Hematopoietic multipotent progenitor cell treated with erythropoietin and hydrocortisone succinate and interleukin-3 and kit ligand, for 17 days (in vitro differentiated cells): ENCODE data around the gene ENTPD5.

ENCODE experiments used
- DNase-seq: peaks from one replicate; pipeline ENCODE4 v3.0.0-alpha.2; 2015; ENCODE audit warnings: low spot score

Gene ENTPD5, protein sequence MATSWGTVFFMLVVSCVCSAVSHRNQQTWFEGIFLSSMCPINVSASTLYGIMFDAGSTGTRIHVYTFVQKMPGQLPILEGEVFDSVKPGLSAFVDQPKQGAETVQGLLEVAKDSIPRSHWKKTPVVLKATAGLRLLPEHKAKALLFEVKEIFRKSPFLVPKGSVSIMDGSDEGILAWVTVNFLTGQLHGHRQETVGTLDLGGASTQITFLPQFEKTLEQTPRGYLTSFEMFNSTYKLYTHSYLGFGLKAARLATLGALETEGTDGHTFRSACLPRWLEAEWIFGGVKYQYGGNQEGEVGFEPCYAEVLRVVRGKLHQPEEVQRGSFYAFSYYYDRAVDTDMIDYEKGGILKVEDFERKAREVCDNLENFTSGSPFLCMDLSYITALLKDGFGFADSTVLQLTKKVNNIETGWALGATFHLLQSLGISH

DNA sequence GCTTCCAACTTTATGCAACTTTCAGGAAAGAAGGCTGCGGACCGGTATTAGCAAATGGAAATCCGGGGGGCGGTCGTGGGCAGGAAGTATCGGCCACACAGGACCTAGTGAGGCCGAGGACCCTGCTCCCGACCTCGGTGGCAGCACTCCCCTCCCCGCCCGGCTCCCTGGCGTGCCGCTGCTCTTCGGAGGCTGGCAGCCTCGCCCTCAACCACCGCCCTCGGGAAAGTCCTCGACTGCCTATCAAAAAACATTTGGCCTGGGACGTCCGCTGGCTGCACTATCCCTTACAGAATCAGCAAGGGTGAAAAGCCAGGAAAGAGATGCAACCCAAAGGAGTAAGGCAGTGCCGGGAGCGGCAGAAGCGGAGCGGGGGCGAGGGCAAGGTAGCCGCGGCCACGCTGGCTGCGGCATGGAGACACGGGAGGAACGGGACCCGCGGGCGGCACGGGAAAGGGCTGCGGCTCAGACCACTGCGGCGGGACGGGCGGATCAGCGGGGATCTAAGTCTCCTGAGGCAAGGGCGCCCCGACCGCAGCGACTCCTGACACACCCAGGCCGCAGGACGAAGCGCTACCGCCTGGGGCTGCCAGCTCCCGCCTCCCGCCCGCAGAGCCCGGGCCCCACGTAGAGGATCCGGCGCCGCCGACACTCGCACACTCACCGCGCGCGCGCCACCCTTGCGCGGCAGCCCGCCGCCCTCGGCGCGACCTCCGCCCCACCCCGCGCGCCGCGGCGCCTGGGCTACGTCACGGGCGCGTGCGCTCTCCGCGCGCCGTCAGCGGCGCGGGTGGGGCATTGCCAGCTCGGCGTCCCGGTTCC, at the start of gene ENTPD5, which contains the start of gene BBOF1:
ENTPD5 (minus strand) TSS at position 703 of the 822 bp plus-strand sequence. CDS start 31,186 bp downstream, outside the sequence.
BBOF1 (plus strand) TSS at position 764 of the 822 bp plus-strand sequence. CDS start 130 bp downstream, outside the sequence.
- peak; percentile 92 for DNase-seq

DNA sequence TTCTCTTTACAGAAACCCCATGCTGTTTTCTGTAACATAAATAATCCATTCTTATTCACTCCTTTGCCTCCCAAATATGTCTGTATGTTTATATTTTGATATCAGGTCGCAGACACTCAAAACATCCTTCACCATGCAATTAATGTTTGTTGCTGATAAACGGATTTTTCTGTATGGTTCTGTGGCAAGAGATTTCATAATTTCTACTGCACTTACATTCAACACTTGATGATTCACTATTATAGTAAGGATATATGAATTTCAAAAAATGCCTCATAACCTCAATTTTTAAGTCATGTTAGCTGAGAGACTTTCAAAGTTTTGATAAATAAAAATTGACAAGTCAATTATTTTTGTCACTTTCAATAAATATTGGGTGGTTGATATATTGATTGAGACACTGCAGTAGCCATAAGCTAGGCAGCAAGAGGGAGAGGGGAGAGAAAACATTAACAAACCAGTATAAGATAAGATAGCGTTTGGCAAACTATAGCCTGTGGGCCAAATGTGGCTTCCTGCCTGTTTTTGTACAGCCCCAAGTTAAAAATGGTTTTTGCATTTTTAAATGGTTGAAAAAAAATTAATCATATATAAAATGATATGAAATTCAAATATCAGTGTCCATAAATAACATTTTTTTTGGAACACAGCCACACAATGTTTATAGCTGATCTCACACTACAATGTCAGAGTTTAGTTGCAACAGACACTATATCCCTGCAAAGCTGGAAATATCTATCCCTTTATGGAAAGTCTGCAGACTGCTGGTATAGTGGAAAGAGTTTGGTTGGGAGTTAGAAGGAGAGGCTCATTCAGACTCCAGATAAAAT, 46.9 kb upstream of the ENTPD5 start:
- DNase-seq, result peak; percentile 10

DNA sequence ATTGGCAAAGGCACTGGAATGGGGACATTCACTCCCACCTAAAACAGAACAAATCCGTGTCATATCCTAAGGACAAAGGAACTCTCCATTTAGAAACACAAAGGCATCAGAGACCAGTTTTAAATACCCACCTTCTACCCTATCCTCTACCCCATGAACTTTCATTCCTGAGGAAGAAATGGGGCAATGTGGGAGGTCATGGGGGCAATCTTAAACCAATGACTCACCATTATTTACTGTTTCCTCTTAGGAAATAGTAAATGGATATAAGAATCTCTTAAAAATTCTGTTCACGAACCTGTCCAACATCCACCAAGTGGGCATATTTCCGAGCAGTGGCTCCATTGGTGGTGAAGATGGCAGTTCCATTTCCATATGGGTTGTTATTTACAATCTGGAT, 45.8 kb upstream of the ENTPD5 start:
- no peak for DNase-seq

DNA sequence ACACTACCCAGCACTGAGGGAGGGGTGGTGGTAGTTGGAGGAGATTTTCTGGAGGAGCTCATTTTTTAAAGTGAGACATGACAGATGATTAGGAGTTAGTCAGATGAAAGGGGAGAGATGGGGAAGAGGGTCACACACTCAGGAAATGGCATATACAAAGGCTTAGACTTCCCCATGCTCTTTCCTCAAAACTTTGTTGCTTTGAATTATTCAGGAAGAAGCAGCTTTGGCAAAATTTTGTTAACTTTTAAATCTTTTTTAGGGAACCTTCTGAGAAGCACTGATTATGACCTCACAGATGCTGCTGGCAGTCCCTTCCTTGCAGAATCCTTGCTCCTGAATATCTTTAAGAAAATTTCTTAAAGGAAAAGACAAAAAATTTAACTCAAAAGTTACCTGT, 45.3 kb upstream of the ENTPD5 start:
- no peak for DNase-seq

DNA sequence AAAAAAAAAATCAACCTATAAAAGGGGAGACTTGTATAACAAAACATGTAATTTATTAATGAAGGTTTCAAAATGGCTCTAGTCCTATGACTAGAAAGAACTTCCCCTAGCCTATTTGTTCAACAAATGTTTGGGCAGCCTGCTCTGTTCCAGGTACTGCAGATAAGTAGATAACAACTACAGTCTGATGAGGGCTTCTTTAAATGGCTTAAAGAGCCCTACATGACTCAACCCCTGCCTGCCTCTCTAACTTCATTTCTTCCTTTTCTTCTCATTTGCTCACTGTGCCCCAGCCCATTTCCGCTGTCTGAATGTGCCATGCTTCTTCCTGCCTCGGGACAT, 43.7 kb upstream of the ENTPD5 start:
- no peak for DNase-seq

DNA sequence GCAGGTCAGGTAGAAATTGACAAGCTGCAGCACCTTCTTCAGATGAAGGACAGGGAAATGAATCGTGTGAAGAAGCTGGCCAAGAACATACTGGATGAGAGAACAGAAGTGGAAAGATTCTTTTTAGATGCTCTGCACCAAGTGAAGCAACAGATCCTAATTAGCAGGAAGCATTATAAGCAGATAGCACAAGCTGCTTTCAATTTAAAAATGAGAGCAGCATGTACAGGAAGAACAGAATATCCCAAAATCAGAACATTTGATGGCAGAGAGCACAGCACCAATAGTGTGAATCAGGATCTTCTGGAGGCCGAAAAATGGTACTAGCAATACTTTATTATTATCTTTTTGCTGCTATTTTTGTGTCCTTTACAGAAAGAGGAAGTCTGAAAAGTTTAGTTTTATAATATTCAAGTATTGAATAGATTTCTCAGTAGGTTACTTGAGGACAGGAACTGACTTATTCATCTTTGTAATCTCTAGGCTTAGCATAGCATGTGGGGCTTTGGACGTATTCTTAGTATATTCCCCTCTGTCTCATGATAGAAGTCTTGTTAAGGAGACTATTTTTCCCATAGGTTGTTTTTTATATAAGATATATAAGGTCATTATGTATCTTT, 30.9 kb upstream of the ENTPD5 start:
- DNase-seq, result no peak

DNA sequence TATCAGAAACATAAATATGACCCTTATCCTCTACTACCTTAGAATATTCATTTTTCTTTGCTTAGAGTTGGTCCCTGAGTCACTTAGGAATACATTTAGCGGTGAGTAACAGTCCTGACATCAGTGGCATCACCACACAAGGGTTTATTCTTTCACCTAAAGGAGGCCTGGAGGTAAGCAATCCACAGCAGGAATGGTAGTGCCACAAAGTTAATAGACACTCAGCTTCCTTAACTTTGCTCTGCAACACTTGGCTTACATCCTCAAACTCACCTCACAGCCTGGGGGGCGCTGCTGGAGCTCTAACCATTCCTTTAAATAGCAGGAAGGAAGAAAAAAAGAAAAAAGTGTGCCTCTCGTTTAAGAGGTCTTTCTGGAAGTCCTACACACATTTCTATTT, 29.2 kb upstream of the ENTPD5 start:
- no peak for DNase-seq

DNA sequence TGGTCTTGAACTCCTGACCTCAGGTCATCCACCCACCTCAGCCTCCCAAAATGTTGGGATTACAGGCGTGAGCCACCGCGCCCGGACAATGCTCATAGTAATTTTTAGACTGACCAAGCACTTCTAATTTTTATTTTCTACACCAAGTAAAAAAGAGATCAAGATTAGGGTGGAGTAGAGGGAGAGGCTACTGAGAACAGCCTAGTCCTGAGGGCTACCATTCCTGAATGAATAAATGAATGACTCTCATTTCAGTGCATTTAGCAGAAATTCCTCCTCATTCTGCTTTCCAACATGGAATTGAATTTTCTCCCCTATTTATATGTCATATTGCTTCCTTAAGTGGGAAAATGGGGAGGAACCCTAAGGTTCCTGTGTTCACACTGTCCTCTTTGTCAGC, 26.4 kb upstream of the ENTPD5 start:
- no peak for DNase-seq

DNA sequence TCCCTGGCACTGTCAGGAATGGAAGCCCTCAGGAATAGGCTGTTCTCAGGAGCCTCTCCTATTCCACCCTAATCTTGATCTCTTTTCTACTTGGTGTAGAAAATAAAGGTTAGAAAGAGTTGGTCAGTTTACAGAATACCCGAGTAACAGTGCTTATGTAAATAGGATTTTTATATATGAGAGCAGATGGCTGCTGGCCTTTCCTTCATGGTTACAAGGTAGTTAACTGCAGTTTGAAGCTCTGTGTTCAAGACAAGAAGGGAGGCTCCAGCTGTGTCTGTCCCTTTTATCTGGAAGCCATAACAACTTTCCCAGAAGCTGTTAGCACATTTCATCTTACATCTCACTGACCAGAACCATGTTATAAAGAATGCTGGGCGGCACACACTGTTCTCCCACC, 23.2 kb upstream of the ENTPD5 start:
- DNase-seq, result no peak

DNA sequence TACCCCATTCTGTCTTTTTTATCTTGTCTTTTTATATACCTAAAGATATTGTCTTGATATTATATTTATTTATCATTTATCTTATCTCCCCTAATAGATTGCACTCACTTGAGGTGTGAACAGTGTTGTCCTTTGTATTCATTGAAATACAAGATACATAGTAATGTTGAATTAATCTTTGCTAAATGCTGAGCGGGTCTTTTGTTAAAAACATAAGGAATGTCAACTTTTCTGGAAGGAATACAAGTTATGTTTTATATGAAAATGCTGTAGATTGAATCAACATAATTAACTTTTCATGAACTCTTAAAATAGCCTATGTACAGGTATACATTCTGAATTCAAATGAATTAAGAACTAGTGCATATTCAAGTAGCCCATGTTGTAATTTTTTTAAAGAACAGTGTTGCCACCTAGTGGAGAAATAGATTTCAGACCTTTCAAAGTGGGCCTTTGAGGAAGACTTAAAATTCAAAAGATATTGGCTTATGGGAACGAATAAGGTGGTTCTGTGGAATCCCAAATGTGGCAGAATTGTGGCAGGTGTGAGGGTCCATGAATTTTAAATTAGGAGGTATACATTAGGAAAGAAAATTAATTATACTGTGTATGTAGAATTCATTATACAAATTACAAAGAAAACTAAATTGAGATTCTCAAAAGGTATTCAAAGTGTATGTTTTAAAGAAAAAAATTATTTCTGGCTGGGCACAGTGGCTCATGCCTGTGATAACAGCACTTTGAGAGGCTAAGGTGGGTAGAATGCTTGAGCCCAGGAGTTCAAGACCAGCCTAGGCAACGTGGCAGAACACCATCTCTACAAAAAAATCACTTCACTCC, 19.2 kb upstream of the ENTPD5 start:
- DNase-seq, result peak; percentile 88

DNA sequence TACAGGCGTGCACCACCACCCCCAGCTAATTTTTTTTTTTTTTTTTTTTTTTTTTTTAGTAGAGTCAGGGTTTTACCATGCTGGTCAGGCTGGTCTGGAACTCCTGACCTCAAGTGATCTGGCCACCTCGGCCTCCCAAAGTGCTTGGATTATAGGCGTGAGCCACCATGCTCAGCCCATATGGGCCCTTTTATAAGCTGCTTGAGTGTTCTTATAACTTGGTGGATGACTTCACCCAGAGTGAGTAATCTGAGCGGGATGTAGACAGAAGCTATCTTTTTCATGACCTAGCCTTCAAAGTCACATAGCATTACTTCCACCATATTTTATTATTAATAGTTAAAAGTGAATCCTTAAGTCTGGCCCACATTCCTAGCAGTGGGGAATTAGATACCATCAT, 16.5 kb upstream of the ENTPD5 start:
- no peak for DNase-seq

DNA sequence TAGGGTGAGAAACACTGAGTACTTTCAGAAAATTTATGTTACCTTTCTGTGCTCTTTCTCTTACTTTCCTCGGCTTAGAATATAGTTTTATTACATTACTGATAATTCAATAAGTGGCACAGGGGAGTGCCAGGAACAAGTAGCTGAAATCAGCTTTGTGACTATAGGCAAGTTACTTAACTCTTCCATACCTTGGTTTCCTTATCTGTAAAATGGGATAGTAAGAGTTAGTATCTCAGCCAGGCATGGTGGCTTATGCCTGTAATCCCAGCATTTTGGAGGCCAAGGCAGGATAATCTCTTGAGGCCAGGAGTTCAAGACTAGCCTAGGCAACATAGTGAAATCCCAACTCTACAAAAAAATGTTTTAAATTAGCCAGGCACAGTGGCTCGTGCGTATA, 15.5 kb upstream of the ENTPD5 start:
- no peak for DNase-seq

DNA sequence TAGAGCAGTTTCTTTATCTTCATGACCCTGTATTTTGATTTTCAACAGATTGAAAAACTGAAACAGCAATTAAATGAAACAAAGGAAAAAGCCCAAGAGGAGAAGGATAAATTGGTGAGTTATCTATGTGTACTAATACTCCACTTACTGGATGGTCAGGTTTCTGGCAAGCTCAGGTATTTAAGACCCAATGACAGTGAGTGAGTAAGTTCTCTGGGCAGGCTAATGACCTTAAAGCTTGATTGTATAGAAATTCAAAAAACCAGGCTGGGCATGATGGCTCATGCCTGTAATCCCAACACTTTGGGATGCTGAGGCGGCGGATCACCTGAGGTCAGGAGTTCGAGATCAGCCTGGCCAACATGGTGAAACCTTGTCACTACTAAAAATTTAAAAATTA, 10.0 kb upstream of the ENTPD5 start:
- DNase-seq, result no peak

DNA sequence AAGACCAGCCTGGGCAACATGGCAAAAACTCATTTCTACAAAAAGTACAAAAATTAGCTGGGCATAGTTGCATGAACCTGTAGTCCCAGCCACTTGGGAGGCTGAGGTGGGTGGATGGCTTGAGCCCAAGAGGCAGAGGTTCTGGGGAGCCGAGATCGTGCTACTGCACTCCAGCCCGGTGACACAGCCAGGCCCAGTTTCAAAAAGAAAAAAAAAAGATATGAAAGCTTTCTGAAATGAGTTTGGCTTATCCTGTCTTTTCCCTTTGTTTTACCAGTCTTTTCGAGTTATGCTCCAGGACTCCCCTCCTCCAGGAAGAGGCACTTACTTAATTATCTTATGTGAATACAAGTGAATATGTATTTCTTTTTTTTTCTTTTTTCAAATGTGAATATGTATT, 3.3 kb upstream of the ENTPD5 start:
- DNase-seq, result peak; percentile 57

DNA sequence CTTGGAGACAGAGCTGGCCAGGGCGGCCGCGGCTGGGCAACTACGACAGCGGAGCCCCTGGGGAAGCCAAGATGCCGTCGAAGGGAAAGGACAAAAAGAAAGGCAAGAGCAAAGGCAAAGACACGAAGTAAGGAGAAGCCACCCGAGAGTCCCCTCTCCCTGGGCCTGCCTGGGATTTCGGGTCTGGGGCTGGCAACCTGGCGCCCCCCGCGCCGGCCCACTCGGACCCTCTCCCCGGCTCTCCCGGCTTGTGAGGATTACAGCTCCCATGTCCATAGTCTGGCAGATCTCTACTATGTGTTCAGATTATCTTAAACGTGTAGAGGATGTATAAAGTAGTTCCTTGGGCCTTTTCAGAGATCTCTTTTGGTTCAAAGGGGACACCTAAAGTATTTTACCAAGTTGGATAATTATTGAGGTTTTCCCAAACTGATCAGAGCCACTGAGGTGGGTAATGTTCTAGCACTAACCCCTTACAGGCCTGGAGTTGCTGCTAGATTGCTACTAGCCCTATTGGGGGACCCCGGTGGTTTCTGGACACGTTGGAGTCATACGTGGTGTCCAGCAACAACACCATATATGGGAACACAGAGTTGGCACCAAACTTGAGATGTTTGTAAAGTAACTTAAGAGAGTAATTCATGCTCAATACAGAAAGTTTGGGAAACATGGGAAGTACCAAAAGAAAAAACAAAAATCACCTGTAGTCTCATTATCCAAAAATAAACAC, 485 bp upstream of the ENTPD5 start:
- peak; percentile 77 for DNase-seq

DNA sequence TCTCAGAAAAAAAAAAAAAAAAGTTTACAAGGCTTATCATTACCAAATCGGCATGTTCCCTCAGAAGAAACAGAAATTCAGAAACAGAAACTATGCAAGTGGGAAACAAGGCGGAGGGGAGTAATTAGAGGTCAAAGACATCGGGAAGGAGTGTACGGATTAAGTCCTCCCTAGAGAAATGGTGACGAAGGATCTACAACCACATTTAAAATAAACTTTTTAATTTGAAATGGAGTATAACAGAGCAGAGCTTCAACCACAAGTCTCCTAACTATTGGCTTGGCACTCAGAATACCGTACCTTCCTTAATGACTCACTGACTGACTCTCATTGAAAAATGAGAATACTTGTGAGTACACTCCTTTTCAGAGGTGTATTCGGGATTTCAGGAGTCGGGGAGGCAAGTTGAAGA, 908 bp downstream of the ENTPD5 start:
- DNase-seq, result peak; percentile 71

DNA sequence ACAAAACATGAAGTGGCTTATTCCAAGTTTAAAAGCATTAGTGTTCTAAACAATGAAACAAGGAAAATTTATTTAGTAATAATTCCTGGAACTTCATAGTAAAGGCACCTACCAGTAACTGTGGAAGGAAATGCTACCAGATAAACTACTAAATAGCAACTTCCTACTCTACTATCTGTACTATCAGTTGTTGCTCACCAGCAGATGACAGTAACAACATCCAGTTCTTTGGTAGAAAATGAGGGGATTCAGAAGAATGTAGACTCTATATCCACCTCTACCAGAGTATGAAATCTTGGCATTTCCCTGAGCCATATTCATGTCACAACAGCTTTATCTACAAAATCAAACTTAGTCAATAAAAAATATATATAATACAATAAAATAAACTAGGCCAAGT, 3.1 kb downstream of the ENTPD5 start:
- peak; percentile 42 for DNase-seq

DNA sequence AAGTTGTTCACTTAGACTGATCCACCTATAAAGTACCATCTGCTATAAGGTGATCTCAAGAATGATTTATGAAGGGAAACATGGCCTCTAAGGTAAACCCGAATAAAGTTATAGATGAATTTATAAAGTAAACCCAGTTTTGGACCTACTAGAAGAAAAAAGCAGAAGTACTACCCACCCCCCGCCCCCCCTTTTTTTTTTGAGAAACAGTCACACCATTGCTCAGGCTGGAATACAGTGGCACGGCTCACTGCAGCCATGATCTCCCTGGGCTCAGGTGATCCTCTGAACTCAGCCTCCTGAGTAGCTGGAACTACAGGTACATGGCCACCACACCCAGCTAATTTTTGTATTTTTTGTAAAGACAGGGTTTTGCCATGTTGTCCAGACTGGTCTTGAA, 3.9 kb downstream of the ENTPD5 start:
- DNase-seq, result no peak

DNA sequence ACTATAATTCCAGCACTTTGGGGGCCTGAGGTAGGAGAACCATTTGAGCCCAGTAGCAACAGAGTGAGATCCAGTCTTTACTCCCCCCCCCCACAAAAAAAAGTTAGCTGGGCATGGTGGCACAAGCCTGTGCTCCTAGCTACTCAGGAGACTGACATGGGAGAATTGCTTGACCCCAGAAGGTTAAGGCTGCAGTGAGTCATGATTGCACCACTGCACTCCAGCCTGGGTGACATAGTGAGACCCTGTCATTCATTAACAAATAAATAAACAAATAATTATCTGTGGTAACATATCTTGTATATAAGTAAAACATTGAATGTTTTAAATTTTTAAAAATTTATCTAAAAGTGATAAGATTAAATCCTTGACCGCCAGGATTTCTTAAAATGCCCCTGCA, 4.8 kb downstream of the ENTPD5 start:
- no peak for DNase-seq

DNA sequence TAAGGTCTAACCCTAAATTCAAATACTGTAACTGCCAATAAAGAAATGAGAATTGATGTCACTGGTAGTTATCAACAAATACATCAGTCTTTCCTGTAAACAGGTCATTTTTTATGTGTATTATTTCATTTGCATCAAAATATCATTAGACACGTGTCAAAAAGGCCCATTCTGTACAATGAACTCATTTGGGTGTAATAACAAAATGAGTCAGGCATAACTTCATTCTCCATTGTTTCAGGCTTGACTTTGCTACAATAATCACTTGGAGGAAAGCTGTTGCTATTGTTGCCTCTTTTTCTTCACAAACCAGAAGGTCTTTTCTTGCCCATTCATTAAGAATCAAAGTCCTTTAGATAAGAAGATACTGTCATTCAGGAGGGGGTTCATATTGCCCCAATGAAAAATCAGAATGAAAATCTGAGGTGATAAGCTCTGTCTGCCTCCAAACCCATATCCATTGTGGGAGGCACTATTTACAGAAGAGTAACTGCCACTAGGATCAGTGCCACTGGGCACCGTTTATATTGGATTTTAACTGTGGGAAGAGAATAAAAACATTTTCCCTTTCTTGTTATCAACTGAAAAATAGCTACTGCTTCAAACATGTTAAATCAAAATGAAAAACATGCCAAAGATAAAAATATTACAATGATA, 10.1 kb downstream of the ENTPD5 start:
- no peak for DNase-seq
